Osteocyte (in vitro differentiated cells): Measurements from ENCODE around the gene XIRP2. TPM values are rescaled to one million over a fixed set of nuclear protein-coding genes. Genes with fewer than 3 reads are reported as not detected.

ENCODE experiments used
- DNase-seq: peaks from one replicate; pipeline ENCODE4 v3.0.0; 2021; ENCODE audit warnings: mixed read lengths; ENCODE audit not compliant: unreplicated experiment; ENCODE audit errors: extremely low spot score
- H3K27ac Mint-ChIP-seq: one replicate; pipeline ENCODE4 v1.8.0; 2021; ENCODE audit warnings: mild to moderate bottlenecking, mixed read lengths; ENCODE audit not compliant: unreplicated experiment
- H3K27me3 Mint-ChIP-seq: one replicate; pipeline ENCODE4 v1.8.0; 2021; ENCODE audit warnings: mixed read lengths; ENCODE audit not compliant: unreplicated experiment
- H3K36me3 Mint-ChIP-seq: one replicate; pipeline ENCODE4 v1.8.0; 2021; ENCODE audit warnings: mixed read lengths; ENCODE audit not compliant: unreplicated experiment
- H3K4me1 Mint-ChIP-seq: one replicate; pipeline ENCODE4 v1.8.0; 2021; ENCODE audit warnings: mixed read lengths; ENCODE audit not compliant: unreplicated experiment
- H3K4me3 Mint-ChIP-seq: one replicate; pipeline ENCODE4 v1.8.0; 2021; ENCODE audit warnings: mild to moderate bottlenecking, moderate library complexity, mixed read lengths; ENCODE audit not compliant: unreplicated experiment
- H3K9me3 Mint-ChIP-seq: one replicate; pipeline ENCODE4 v1.8.0; 2021; ENCODE audit warnings: mixed read lengths; ENCODE audit not compliant: unreplicated experiment
- CTCF ChIP-seq: fragments of 200-600 bp; sonication (generic); IDR thresholded peaks from 2 replicates; pipeline ENCODE4 v1.5.0; 2021; ENCODE audit warnings: antibody characterized with exemption, mild to moderate bottlenecking, moderate library complexity
- total RNA-seq: library from RNA; stranded (reverse); gene quantifications from 2 replicates; pipeline ENCODE4 v1.2.1, GENCODE V29; 2021

The XIRP2 gene
- total RNA-seq, 1 donor from 2014 or later: 0.08 TPM

- Mint-ChIP-seq H3K9me3 (no peaks in the 10 kb centered on the region), H3K27me3 (peaks cover 5% of the 10 kb centered on the region), H3K27ac (no peak overlapping the region), H3K4me3 (no peak overlapping the region), H3K4me1 (peaks cover 1% of the 10 kb centered on the region), H3K36me3 (no peaks in the 10 kb centered on the region)
- no peak for DNase-seq
- no peak for TF ChIP-seq CTCF
Measured at GRCh38 chr2:167126165-167126564, 237.9 kb downstream of the XIRP2 start.

GRCh38 chr2:167127135-167127534, 238.9 kb downstream of the XIRP2 start:
- Mint-ChIP-seq H3K27ac (no peak overlapping the region), H3K27me3 (peaks cover 3% of the 10 kb centered on the region), H3K9me3 (no peaks in the 10 kb centered on the region), H3K4me3 (no peak overlapping the region), H3K36me3 (no peaks in the 10 kb centered on the region), H3K4me1 (peaks cover 1% of the 10 kb centered on the region)
- DNase-seq: no peak
- peak; percentile 45 for TF ChIP-seq CTCF

- no peak overlapping the region for H3K27ac Mint-ChIP-seq
- TF ChIP-seq CTCF: no peak
- H3K4me3 Mint-ChIP-seq: no peak overlapping the region
- no peaks in the 10 kb centered on the region for H3K27me3 Mint-ChIP-seq
- H3K4me1 Mint-ChIP-seq: peaks cover 1% of the 10 kb centered on the region
- H3K9me3 Mint-ChIP-seq: no peaks in the 10 kb centered on the region
- no peak for DNase-seq
- H3K36me3 Mint-ChIP-seq: no peaks in the 10 kb centered on the region
Measured at GRCh38 chr2:167128130-167128529, 239.8 kb downstream of the XIRP2 start.

- Mint-ChIP-seq H3K4me3 (no peak overlapping the region), H3K9me3 (no peaks in the 10 kb centered on the region), H3K27ac (no peak overlapping the region), H3K4me1 (peaks cover 20% of the 10 kb centered on the region), H3K27me3 (no peaks in the 10 kb centered on the region), H3K36me3 (no peaks in the 10 kb centered on the region)
- no peak for TF ChIP-seq CTCF
- DNase-seq: no peak
Measured at GRCh38 chr2:167132066-167132465, 243.8 kb downstream of the XIRP2 start.

GRCh38 chr2:167132906-167133555, 244.8 kb downstream of the XIRP2 start:
- Mint-ChIP-seq H3K36me3 (no peaks in the 10 kb centered on the region), H3K4me3 (no peak overlapping the region), H3K27ac (no peak overlapping the region), H3K27me3 (no peaks in the 10 kb centered on the region), H3K4me1 (peaks cover 20% of the 10 kb centered on the region), H3K9me3 (no peaks in the 10 kb centered on the region)
- no peak for DNase-seq
- TF ChIP-seq CTCF: no peak
